Smooth muscle cell (in vitro differentiated cells): ENCODE data around the gene IFI35. TPM values are rescaled to one million over a fixed set of nuclear protein-coding genes. Genes with fewer than 3 reads are reported as not detected.

Experiments used
- DNase-seq: peaks from one replicate; lab custom pipeline; 2025; ENCODE audit not compliant: unreplicated experiment; lab: John Stamatoyannopoulos, UW
- H2AFZ ChIP-seq: fragments of 200-600 bp; sonication (generic); 2 replicates; pipeline ENCODE4 v1.6.0; 2016; ENCODE audit warnings: antibody characterized with exemption, low read depth, mild to moderate bottlenecking
- H3F3A ChIP-seq: fragments of 200-600 bp; sonication (generic); 2 replicates; pipeline ENCODE4 v1.6.0; 2017; ENCODE audit warnings: antibody characterized with exemption, low read depth
- H3K27ac ChIP-seq: fragments of 200-600 bp; sonication (generic); 2 replicates; pipeline ENCODE4 v1.5.1; 2016; ENCODE audit warnings: low read depth, mild to moderate bottlenecking
- H3K27me3 ChIP-seq: fragments of 200-600 bp; sonication (generic); 2 replicates; pipeline ENCODE4 v1.6.1; 2016; ENCODE audit warnings: low read depth, mild to moderate bottlenecking
- H3K36me3 ChIP-seq: fragments of 200-600 bp; sonication (generic); 2 replicates; pipeline ENCODE4 v1.5.1; 2016; ENCODE audit warnings: low read depth
- H3K4me1 ChIP-seq: fragments of 200-600 bp; sonication (generic); 2 replicates; pipeline ENCODE4 v1.5.1; 2016; ENCODE audit warnings: low read depth
- H3K4me2 ChIP-seq: fragments of 200-600 bp; sonication (generic); 2 replicates; pipeline ENCODE4 v1.6.0; 2016; ENCODE audit warnings: mild to moderate bottlenecking
- H3K4me3 ChIP-seq: fragments of 200-600 bp; sonication (generic); 2 replicates; pipeline ENCODE4 v1.5.1; 2016; ENCODE audit warnings: mild to moderate bottlenecking
- H3K79me2 ChIP-seq: fragments of 200-600 bp; sonication (generic); 2 replicates; pipeline ENCODE4 v1.6.0; 2016; ENCODE audit warnings: low read depth, mild to moderate bottlenecking
- H3K9ac ChIP-seq: fragments of 200-600 bp; sonication (generic); 2 replicates; pipeline ENCODE4 v1.6.0; 2016; ENCODE audit warnings: low read depth
- H3K9me3 ChIP-seq: fragments of 200-600 bp; sonication (generic); replicated peaks from 2 replicates; pipeline ENCODE4 v1.5.1; 2016; ENCODE audit warnings: low read depth
- H4K20me1 ChIP-seq: fragments of 200-600 bp; sonication (generic); 2 replicates; pipeline ENCODE4 v1.6.0; 2016; ENCODE audit warnings: low read depth
- CTCF ChIP-seq: fragments of 200-600 bp; sonication (generic); IDR thresholded peaks from 2 replicates; pipeline ENCODE4 v1.5.1; 2017; ENCODE audit warnings: borderline replicate concordance, mild to moderate bottlenecking, antibody characterized with exemption; ENCODE audit not compliant: insufficient read depth, poor library complexity, severe bottlenecking
- WGBS: methylation state at CpG from one replicate; pipeline ENCODE4 v1.1.7; 2016; ENCODE audit warnings: low lambda C conversion rate; 5-methylcytosine and 5-hydroxymethylcytosine counted together
- polyA plus RNA-seq: library from polyadenylated mRNA; unstranded; fragments of >200 nt; fragmentation: Nextera tagmentation; extraction: Ambion mirVana; gene quantifications from 2 replicates; pipeline ENCODE4 v1.2.1, GENCODE V29; 2016
- total RNA-seq: library from RNA; depleted of rRNA; stranded (reverse); fragments of >200 nt; gene quantifications from 2 replicates; pipeline ENCODE4 v1.2.3, GENCODE V29; 2014

Gene IFI35
- total and polyA plus RNA-seq, 2 experiments from 2014 or later: 1.9 to 6.3 TPM

- Histone ChIP-seq H2AFZ (no peak overlapping the region), H3F3A (peaks cover 2% of the 10 kb centered on the region), H3K4me2 (no peak overlapping the region), H3K36me3 (no peaks in the 10 kb centered on the region), H3K27me3 (no peaks in the 10 kb centered on the region), H4K20me1 (no peaks in the 10 kb centered on the region), H3K9ac (no peak overlapping the region), H3K4me3 (no peak overlapping the region), H3K79me2 (no peaks in the 10 kb centered on the region), H3K9me3 (no peaks in the 10 kb centered on the region), H3K4me1 (no peaks in the 10 kb centered on the region), H3K27ac (no peak overlapping the region)
- DNase-seq: no peak
- TF ChIP-seq CTCF: no peak
- WGBS: 87% methylated on average over 9 of the region's 9 CpGs
These were observed 20.8 kb downstream of the IFI35 start for GRCh38 chr17:43027091-43028032.

GRCh38 chr17:43028221-43028861 is 21.8 kb downstream of the IFI35 start:
- WGBS: 94% methylated on average over 17 of the region's 17 CpGs
- H3K4me1 ChIP-seq: peaks cover 2% of the 10 kb centered on the region
- no peak for TF ChIP-seq CTCF
- H3K9me3 ChIP-seq: no peaks in the 10 kb centered on the region
- H3K36me3 ChIP-seq: no peaks in the 10 kb centered on the region
- no peak overlapping the region for H3K27ac ChIP-seq
- H3K9ac ChIP-seq: no peak overlapping the region
- peaks cover 2% of the 10 kb centered on the region for H3F3A ChIP-seq
- H3K4me3 ChIP-seq: no peak overlapping the region
- H2AFZ ChIP-seq: no peak overlapping the region
- H3K4me2 ChIP-seq: no peak overlapping the region
- no peak for DNase-seq
- no peaks in the 10 kb centered on the region for H3K27me3 ChIP-seq
- no peaks in the 10 kb centered on the region for H4K20me1 ChIP-seq
- no peaks in the 10 kb centered on the region for H3K79me2 ChIP-seq

- no peaks in the 10 kb centered on the region for H3K36me3 ChIP-seq
- no peak for TF ChIP-seq CTCF
- no peaks in the 10 kb centered on the region for H3F3A ChIP-seq
- no peaks in the 10 kb centered on the region for H3K79me2 ChIP-seq
- no peak overlapping the region for H3K27ac ChIP-seq
- H3K27me3 ChIP-seq: no peaks in the 10 kb centered on the region
- H2AFZ ChIP-seq: no peak overlapping the region
- H4K20me1 ChIP-seq: no peaks in the 10 kb centered on the region
- no peaks in the 10 kb centered on the region for H3K9me3 ChIP-seq
- 77% methylated on average over 6 of the region's 6 CpGs for WGBS
- H3K4me1 ChIP-seq: peaks cover 21% of the 10 kb centered on the region
- DNase-seq: no peak
- no peak overlapping the region for H3K9ac ChIP-seq
- no peak overlapping the region for H3K4me3 ChIP-seq
- H3K4me2 ChIP-seq: no peak overlapping the region
These were observed 23.7 kb downstream of the IFI35 start for GRCh38 chr17:43030137-43030767.
